ENCODE measurements around the gene KIAA0040.
A peak's percentile ranks its signal among the peaks of the same experiment; 100 is the strongest.

Gene KIAA0040

DNA sequence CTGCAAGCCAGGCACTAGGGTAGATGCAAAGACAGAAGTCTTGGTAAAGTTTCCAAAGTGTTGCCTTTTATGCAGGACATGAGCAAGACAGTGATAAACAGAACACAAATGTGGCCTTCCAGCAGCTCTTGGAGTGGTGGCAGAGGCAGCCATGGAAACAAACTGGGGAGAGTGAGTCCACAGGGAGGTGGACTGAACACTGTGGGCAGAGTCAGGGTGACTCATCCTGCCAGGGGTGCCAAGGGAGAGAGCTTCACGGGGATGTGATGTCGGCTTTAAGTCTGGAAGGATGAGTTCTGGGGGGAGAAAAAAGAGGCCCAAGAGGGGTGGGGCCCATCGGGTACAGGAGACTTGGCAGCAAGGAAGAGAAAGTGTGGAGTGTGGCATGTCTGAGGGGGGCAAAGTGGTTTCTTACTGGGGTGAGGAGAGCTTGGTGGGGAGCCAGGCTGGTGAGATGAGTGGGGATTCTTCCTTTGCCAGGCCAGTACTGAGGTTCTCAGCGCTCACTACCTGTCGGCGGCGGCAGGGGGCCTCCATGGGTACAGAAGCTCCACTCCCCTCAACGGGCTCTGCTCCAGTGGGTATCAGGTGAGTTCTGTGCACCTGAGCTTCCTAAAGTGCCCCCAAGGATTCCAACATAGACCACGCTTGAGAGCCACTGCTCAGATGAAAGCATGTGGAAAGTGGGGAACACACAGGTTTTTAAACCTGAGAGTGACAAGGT lies 41.8 kb downstream of the KIAA0040 start:
- H3K27ac ChIP-seq, result no peak overlapping the region
- TF ChIP-seq ZFX (IDR thresholded peaks at IDR 0.05; ENCODE audit: borderline replicate concordance), result no peak
- no peak for TF ChIP-seq CTCF (IDR thresholded peaks at IDR 0.05)

DNA sequence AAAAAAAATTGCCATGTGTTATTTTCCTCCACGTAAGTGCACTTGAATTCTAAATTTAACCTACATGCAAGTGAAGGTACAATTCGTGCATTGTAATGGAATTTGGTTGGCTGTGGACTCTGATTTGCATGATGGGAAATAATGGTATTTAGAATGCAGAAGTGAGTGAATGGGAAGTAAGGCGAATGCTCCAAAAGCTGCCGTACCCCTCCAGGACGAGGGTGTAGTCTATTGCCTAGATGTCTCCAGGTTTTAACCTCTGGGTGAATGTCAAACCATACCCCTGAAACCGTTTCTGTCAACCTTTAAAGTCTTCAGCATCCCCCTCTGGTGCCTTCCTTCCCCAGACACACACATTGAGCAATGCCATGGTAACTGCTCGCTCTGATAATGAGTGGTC lies 44.5 kb downstream of the KIAA0040 start:
- TF ChIP-seq ZFX (IDR thresholded peaks at IDR 0.05; ENCODE audit: borderline replicate concordance) (no peak), CTCF (IDR thresholded peaks at IDR 0.05) (no peak)

GRCh38 chr1:175147569-175147968 lies 45.0 kb downstream of the KIAA0040 start:
- TF ChIP-seq ZFX (IDR thresholded peaks at IDR 0.05; ENCODE audit: borderline replicate concordance), result no peak
- no peak for TF ChIP-seq CTCF (IDR thresholded peaks at IDR 0.05)
- no peak overlapping the region for H3K27ac ChIP-seq

More for the DNA sequence above, 44.5 kb downstream of the KIAA0040 start:
- no peak overlapping the region for H3K27ac ChIP-seq

GRCh38 chr1:175146529-175147213 lies 45.9 kb downstream of the KIAA0040 start:
- H3K27ac ChIP-seq, result 0 out of 2 replicates have a peak overlapping the region, but pooled peaks have one; percentile 8
- TF ChIP-seq CTCF (IDR thresholded peaks at IDR 0.05) (peak; percentile 99), ZFX (IDR thresholded peaks at IDR 0.05; ENCODE audit: borderline replicate concordance) (no peak)

- H3K27ac ChIP-seq, result 0 out of 2 replicates have a peak overlapping the region, but pooled peaks have one; percentile 8
These were observed 46.6 kb downstream of the KIAA0040 start for GRCh38 chr1:175145899-175146528.

GRCh38 chr1:175138579-175138978 lies 54.0 kb downstream of the KIAA0040 start:
- no peak overlapping the region for H3K27ac ChIP-seq
- TF ChIP-seq ZFX (IDR thresholded peaks at IDR 0.05; ENCODE audit: borderline replicate concordance) (no peak), CTCF (IDR thresholded peaks at IDR 0.05) (no peak)

More at GRCh38 chr1:175145899-175146528, 46.6 kb downstream of the KIAA0040 start:
- no peak for TF ChIP-seq CTCF (IDR thresholded peaks at IDR 0.05)
- TF ChIP-seq ZFX (IDR thresholded peaks at IDR 0.05; ENCODE audit: borderline replicate concordance), result no peak
